Raji (cell line): ENCODE measurements around the gene CA12.

Experiments used
- POLR2A ChIP-seq: IDR thresholded peaks from 2 replicates; pipeline ENCODE4 v1.6.1; 2011; ENCODE audit warnings: low read depth, low read length, control low read depth; ENCODE audit not compliant: insufficient read depth

The CA12 gene

GRCh38 chr15:63339006-63339766 lies 42.5 kb downstream of the CA12 start:
- TF ChIP-seq POLR2A: no peak

GRCh38 chr15:63338170-63338569 lies 43.5 kb downstream of the CA12 start:
- no peak for TF ChIP-seq POLR2A

GRCh38 chr15:63337046-63337445 lies 44.6 kb downstream of the CA12 start:
- TF ChIP-seq POLR2A: no peak

- TF ChIP-seq POLR2A: no peak
Observed at GRCh38 chr15:63335543-63336240, 46.0 kb downstream of the CA12 start.

- no peak for TF ChIP-seq POLR2A
Observed at GRCh38 chr15:63334821-63335220, 46.8 kb downstream of the CA12 start.

GRCh38 chr15:63332367-63333124 lies 49.1 kb downstream of the CA12 start:
- TF ChIP-seq POLR2A: no peak

- TF ChIP-seq POLR2A: no peak
Observed at GRCh38 chr15:63331456-63331855, 50.2 kb downstream of the CA12 start.

- TF ChIP-seq POLR2A: no peak
Observed at GRCh38 chr15:63330926-63331325, 50.7 kb downstream of the CA12 start.

- TF ChIP-seq POLR2A: no peak
Observed at GRCh38 chr15:63329567-63330350, 51.9 kb downstream of the CA12 start.

- no peak for TF ChIP-seq POLR2A
Observed at GRCh38 chr15:63327648-63328421, 53.8 kb downstream of the CA12 start.

- TF ChIP-seq POLR2A: no peak
Observed at GRCh38 chr15:63324770-63325169, 56.9 kb downstream of the CA12 start.

GRCh38 chr15:63323798-63324563 lies 57.7 kb downstream of the CA12 start:
- TF ChIP-seq POLR2A: no peak

- no peak for TF ChIP-seq POLR2A
Observed at GRCh38 chr15:63322541-63322940, 59.1 kb downstream of the CA12 start.
